BLaER1 treated with 17β-estradiol and CSF1 and Interleukin-3, amounts not matched to agents 10 nM and 100 nM (cell line): ENCODE data around the gene ZNF579.
A peak's percentile ranks its signal among the peaks of the same experiment; 100 is the strongest.
"Not testable (repeated sequence)": the region's sequence is repeated elsewhere in the genome, so short reads cannot be mapped to it uniquely, and the experiment has no call there.

ENCODE experiments used
- H3K27ac ChIP-seq, 11 experiments: shearing (Covaris generic); formaldehyde crosslinking; 2 replicates each; pipeline ENCODE4 v1.8.1; 2022
- H3K27me3 ChIP-seq, 11 experiments: shearing (Covaris generic); formaldehyde crosslinking; 2 replicates each; pipeline ENCODE4 v1.8.1; 2022
- H3K36me3 ChIP-seq, 11 experiments: shearing (Covaris generic); formaldehyde crosslinking; 2 replicates each; pipeline ENCODE4 v1.8.1; 2022
- H3K4me1 ChIP-seq, 10 experiments: shearing (Covaris generic); formaldehyde crosslinking; 2 replicates each; pipeline ENCODE4 v1.8.1; 2022
- H3K4me2 ChIP-seq, 11 experiments: shearing (Covaris generic); formaldehyde crosslinking; 2 replicates each; pipeline ENCODE4 v1.8.1; 2022
- H3K4me3 ChIP-seq, 10 experiments: shearing (Covaris generic); formaldehyde crosslinking; 2 replicates each; pipeline ENCODE4 v1.8.1; 2022
- H3K9ac ChIP-seq, 11 experiments: shearing (Covaris generic); formaldehyde crosslinking; 2 replicates each; pipeline ENCODE4 v1.8.1; 2022
- H3K9me3 ChIP-seq, 11 experiments: shearing (Covaris generic); formaldehyde crosslinking; replicated peaks in 1 of 11; 2 replicates each; pipeline ENCODE4 v1.8.1; 2022
- H4K20me1 ChIP-seq, 11 experiments: shearing (Covaris generic); formaldehyde crosslinking; 2 replicates each; pipeline ENCODE4 v1.8.1; 2022
- Cebpa-rat ChIP-seq, 11 experiments: shearing (Covaris generic); IDR thresholded peaks; 2 replicates each; pipeline ENCODE4 v1.8.1; 2022

Gene ZNF579

DNA sequence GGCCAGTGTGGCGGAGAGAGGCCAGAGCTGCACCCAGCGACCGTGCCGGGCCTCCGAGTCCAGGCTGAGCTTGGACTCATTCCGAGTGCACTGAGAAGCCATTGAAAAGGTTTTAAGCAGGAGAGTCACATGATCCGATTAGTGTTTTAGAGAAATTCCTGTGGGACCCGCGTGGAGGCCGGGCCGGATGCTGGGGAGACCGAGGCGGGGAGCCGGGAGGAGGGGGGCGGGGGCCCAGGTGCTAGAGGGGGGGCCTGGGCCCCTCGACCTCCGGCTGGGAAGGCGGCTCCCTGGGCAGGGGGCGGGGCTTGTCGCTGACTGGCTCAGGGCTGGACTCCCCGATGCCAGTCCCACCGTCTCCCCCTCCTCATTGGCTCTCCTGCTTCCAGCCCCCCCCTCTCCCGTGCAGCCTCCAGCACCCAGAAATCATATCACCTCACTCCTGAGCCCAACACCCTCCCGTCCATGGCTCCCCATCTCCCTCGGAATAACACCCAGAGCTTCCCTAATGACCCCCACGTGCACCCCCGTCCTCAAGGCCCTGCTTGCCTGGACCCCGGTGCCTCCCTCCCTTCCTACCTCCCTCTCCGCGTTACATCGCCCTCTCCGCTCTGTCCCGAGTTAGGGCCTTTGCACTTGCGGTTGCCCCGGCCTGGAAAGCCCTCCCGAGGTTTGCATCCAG, 5.2 kb upstream of the ZNF579 start:
- peak overlapping the region; percentile 48 to 70 (median 55) for H3K4me3 ChIP-seq
- peak overlapping the region in 10 of 11 experiments; percentile 38 to 79 (median 62); a peak in 18 of 22 replicates for H3K9ac ChIP-seq
- no peak for TF ChIP-seq Cebpa-rat (IDR thresholded peaks at IDR 0.05)

DNA sequence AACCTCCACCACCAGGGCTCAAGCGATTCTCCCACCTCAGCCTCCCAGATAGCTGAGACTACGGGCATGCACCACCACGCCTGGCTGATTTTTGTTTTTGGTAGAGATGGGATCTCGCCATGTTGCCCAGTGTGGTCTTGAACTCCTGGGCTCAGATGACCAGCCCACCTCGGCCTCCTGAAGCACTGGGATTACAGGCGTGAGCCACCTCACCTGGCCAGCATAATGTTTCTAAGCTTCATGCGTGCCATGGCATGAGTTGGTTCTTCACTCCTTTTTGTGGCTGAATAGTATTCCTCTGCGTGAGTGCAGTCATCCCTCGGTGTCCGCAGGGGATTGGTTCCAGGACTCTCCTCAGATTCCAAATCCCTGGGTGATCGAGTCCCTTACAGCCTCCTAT, 4.2 kb upstream of the ZNF579 start:
- no peaks in the 10 kb centered on the region for H3K9me3 ChIP-seq
- H3K4me2 ChIP-seq, result peak overlapping the region in 6 of 11 experiments; percentile 84 to 98 (median 92); a peak in 11 of 22 replicates
- no peak overlapping the region for H3K4me3 ChIP-seq
- H4K20me1 ChIP-seq, result peaks cover 0 to 2% (median 0%) of the 10 kb centered on the region in 11 experiments; a peak in 2 of 22 replicates
- peak overlapping the region in 2 of 11 experiments; percentile 73 to 79; a peak in 5 of 22 replicates for H3K9ac ChIP-seq
- no peak for TF ChIP-seq Cebpa-rat (IDR thresholded peaks at IDR 0.05)
- peaks cover 23 to 54% (median 41%) of the 10 kb centered on the region in 10 experiments for H3K4me1 ChIP-seq
- no peaks in the 10 kb centered on the region for H3K27me3 ChIP-seq
- no peaks in the 10 kb centered on the region for H3K36me3 ChIP-seq
- peak overlapping the region in 6 of 11 experiments; percentile 72 to 86 (median 82); a peak in 9 of 22 replicates for H3K27ac ChIP-seq

More for the DNA sequence above, 5.2 kb upstream of the ZNF579 start:
- H3K9me3 ChIP-seq, result no peaks in the 10 kb centered on the region
- peaks cover 23 to 53% (median 41%) of the 10 kb centered on the region in 10 experiments for H3K4me1 ChIP-seq
- H3K27ac ChIP-seq, result peak overlapping the region in 8 of 11 experiments; percentile 56 to 86 (median 78); a peak in 16 of 22 replicates
- no peaks in the 10 kb centered on the region for H4K20me1 ChIP-seq
- peaks cover 0 to 6% (median 0%) of the 10 kb centered on the region in 11 experiments; a peak in 1 of 22 replicates for H3K36me3 ChIP-seq
- no peaks in the 10 kb centered on the region for H3K27me3 ChIP-seq
- peak overlapping the region; percentile 84 to 98 (median 92) for H3K4me2 ChIP-seq

DNA sequence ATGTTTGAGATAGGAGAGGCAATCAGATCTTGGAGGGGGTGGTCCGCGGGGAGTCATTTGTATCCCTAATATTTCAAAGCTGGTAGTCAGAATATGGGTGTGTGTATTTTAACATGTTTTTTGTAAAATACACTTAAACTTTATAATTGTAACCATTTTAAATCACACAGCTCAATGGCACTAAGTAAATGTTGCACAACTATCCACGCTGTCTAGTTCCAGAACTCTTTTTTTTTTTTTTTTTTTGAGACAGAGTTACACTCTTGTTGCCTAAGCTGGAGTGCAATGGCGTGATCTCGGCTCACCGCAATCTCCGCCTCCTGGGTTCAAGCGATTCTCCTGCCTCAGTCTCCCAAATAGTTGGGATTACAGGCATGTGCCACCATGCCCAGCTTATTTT, 3.2 kb upstream of the ZNF579 start:
- Histone ChIP-seq H4K20me1 (peaks cover 0 to 12% (median 8%) of the 10 kb centered on the region in 11 experiments; a peak in 11 of 22 replicates), H3K4me1 (peaks cover 30 to 61% (median 50%) of the 10 kb centered on the region in 10 experiments)

DNA sequence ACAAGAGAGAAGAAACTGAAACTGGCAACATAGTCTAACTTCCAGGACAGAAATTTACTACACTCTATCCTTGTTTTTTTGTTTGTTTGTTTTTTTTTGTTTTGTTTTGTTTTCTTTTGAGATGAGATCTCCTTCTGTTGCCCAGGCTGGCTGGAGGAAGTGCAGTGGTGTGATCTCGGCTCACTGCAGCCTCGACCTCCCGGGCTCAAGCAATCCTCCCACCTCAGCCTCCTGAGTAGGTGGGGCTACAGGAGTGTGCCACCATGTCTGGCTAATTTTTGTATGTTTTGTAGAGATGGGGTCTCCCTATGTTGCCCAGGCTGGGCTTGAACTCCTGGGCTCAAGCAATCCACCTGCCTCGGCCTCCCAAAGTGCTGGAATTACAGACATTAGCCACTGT, 1.6 kb upstream of the ZNF579 start:
- peaks cover 18 to 23% (median 21%) of the 10 kb centered on the region in 11 experiments for H3K36me3 ChIP-seq
- H3K9ac ChIP-seq, H3K27ac ChIP-seq, H3K4me3 ChIP-seq, H3K4me2 ChIP-seq, H3K9me3 ChIP-seq, H3K27me3 ChIP-seq: not testable (repeated sequence)
- peaks cover 0 to 26% (median 13%) of the 10 kb centered on the region in 11 experiments; a peak in 12 of 22 replicates for H4K20me1 ChIP-seq
- peaks cover 29 to 49% (median 44%) of the 10 kb centered on the region in 10 experiments for H3K4me1 ChIP-seq

More for the DNA sequence above, 3.2 kb upstream of the ZNF579 start:
- H3K9me3 ChIP-seq, H3K9ac ChIP-seq, H3K4me2 ChIP-seq, H3K27me3 ChIP-seq, H3K27ac ChIP-seq, H3K36me3 ChIP-seq, H3K4me3 ChIP-seq: not testable (repeated sequence)

DNA sequence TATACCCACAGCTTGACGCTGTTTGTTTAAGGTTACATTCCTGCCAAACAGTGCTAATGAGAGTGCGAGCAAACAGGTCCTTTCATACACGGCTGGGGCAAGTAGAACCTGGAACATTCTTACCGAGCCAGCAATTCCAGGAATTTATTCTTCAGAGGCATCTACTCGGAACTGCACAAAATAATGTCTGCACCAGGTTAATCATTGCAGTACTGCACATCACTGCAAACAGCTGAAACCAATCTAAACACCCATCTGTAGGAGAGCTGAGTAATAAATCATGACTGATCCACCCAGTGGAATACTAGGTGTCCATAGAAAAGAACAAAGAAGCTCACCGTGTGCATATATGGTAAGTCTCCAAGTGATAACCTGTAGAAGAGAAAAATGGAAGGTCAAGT, 1.2 kb upstream of the ZNF579 start:
- H4K20me1 ChIP-seq, result peaks cover 0 to 30% (median 18%) of the 10 kb centered on the region in 11 experiments; a peak in 13 of 22 replicates
- H3K36me3 ChIP-seq, result peaks cover 22 to 28% (median 26%) of the 10 kb centered on the region in 11 experiments
- no peak overlapping the region for H3K27ac ChIP-seq
- no peak overlapping the region for H3K9ac ChIP-seq
- peak overlapping the region in 7 of 11 experiments; percentile 71 to 94 (median 84); a peak in 9 of 22 replicates for H3K4me2 ChIP-seq
- H3K4me3 ChIP-seq, result no peak overlapping the region; a peak in 1 of 20 replicates
- H3K27me3 ChIP-seq, result no peaks in the 10 kb centered on the region
- H3K4me1 ChIP-seq, result peaks cover 27 to 44% (median 40%) of the 10 kb centered on the region in 10 experiments
- no peaks in the 10 kb centered on the region for H3K9me3 ChIP-seq
- no peak for TF ChIP-seq Cebpa-rat (IDR thresholded peaks at IDR 0.05)

DNA sequence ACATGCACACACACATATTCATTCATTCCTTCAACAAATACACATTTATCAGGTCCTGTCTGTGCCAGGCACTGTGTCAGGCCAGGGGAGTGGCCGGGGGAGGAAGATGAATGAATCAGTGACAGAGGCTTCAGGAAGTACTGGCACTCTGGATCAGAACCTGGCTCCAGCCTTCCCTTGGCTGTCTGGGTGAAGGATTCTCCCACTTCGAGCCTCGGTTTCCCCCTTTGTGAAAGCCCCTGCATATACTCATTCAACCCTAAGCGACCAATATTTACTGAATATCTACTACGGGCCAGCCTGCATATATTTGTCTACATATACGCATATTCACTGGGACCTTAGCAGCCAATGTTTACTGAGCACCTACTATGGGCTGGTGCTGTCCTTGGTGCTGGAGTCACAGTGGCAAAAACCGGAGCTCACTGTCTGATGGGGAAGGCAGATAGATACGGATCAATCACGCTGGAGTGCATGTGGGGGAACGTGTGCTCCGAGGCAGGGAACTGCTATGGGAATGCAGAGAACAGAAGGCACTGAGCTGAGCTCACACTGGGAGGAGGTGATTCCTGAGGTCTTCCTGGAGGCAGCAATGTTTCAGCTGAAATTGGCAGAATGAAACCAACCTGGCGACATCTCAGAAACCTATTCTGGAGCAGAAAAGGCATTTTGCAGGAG, 636 bp upstream of the ZNF579 start:
- peaks cover 21 to 39% (median 35%) of the 10 kb centered on the region in 10 experiments for H3K4me1 ChIP-seq
- peak overlapping the region; percentile 84 to 94 (median 89) for H3K9ac ChIP-seq
- peak overlapping the region; percentile 71 to 94 (median 86) for H3K4me2 ChIP-seq
- peak overlapping the region; percentile 69 to 94 (median 82) for H3K4me3 ChIP-seq
- H3K27ac ChIP-seq, result peak overlapping the region; percentile 71 to 90 (median 85); a peak in 21 of 22 replicates
- TF ChIP-seq Cebpa-rat (IDR thresholded peaks at IDR 0.05), result no peak
- H3K9me3 ChIP-seq, result no peaks in the 10 kb centered on the region
- H3K36me3 ChIP-seq, result peaks cover 25 to 33% (median 31%) of the 10 kb centered on the region in 11 experiments
- no peaks in the 10 kb centered on the region for H3K27me3 ChIP-seq
- H4K20me1 ChIP-seq, result peaks cover 0 to 36% (median 20%) of the 10 kb centered on the region in 11 experiments; a peak in 13 of 22 replicates

DNA sequence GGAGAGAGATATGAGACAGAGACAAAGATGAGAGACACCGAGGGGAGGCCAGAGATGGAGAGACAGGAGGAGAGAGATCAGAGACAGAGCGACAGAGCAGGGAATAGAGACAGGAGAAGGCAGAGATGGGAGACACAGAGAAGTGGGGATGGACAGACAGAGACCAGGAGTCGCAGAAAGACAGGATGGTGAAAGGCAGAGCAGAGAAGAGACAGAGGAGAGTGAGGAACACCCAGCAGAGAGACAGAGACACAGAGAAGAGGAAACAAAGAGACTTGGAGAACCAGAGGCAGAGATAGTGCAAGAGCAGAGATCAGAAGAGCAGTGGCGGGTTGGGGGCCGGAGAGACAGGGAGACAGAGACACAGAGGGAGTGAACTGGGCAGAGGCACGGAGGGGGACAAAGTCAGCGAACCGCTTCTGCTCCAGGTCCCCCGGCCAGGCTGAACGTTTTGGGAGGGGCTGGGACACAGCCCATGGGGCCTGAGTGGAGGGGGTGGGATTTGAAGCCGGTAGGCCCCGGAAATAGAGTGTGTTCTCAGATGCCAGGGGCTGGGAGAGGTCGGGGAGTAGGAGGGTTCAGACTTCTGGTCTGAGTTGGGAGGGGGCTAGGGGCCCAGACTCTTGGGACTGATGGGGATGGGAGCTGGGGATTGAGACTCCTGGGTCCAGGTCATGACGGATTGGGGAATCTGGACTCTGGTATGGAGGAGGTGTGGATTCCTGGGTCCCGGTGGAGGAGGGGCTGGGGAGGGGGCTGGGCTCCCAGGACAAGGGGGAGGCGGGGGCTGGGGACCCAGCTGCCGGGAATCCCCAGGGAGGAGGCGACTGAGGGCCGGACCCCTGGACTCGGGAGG, 654 bp downstream of the ZNF579 start:
- H3K9me3 ChIP-seq, result no peaks in the 10 kb centered on the region
- TF ChIP-seq Cebpa-rat (IDR thresholded peaks at IDR 0.05), result no peak
- H4K20me1 ChIP-seq, result peaks cover 0 to 38% (median 20%) of the 10 kb centered on the region in 11 experiments; a peak in 13 of 22 replicates
- peak overlapping the region; percentile 75 to 94 (median 90) for H3K4me2 ChIP-seq
- no peaks in the 10 kb centered on the region for H3K27me3 ChIP-seq
- peaks cover 25 to 44% (median 36%) of the 10 kb centered on the region in 11 experiments for H3K36me3 ChIP-seq
- peak overlapping the region; percentile 69 to 94 (median 82) for H3K4me3 ChIP-seq
- peak overlapping the region; percentile 84 to 94 (median 89) for H3K9ac ChIP-seq
- H3K4me1 ChIP-seq, result peaks cover 15 to 27% (median 23%) of the 10 kb centered on the region in 10 experiments; a peak in 19 of 20 replicates
- H3K27ac ChIP-seq, result peak overlapping the region; percentile 71 to 90 (median 85)
